K562 (cell line): ENCODE results near the gene SAMD4A. TPM values are rescaled to one million over a fixed set of nuclear protein-coding genes. Genes with fewer than 3 reads are reported as not detected.

Source experiments
- E2F6 ChIP-seq, 2 experiments: IDR thresholded peaks; 2 replicates each; pipeline ENCODE4 v1.6.1; 2011; ENCODE audit warnings: borderline replicate concordance in 1 of 2, control low read depth in 1 of 2, low read depth in 1 of 2, low read length in 1 of 2, mild to moderate bottlenecking in 1 of 2, mixed read lengths in 1 of 2, moderate library complexity in 1 of 2; ENCODE audit not compliant: insufficient read depth in 1 of 2, insufficient read length in 1 of 2, poor library complexity in 1 of 2, severe bottlenecking in 1 of 2; ENCODE audit errors: extremely low read depth in 1 of 2
- FOXJ2 ChIP-seq: fragments of 200-800 bp; sonication (Bioruptor generic); IDR thresholded peaks from 2 replicates; pipeline ENCODE4 v1.6.1; 2016; ENCODE audit warnings: missing genetic modification characterization, missing compliant biosample characterization
- HMBOX1 ChIP-seq: sonication (generic); IDR thresholded peaks from 2 replicates; pipeline ENCODE4 v1.6.1; 2016
- RB1 ChIP-seq: fragments of 450-650 bp; IDR thresholded peaks from 2 replicates; pipeline ENCODE4 v1.6.1; 2017; ENCODE audit warnings: low read depth, mild to moderate bottlenecking
- REST ChIP-seq, 2 experiments: fragments of 450-650 bp; formaldehyde crosslinking in 1 of 2; IDR thresholded peaks; 2 replicates each; pipeline versions ENCODE4 v1.4.0 to v1.6.1; 2014 to 2020; ENCODE audit warnings: mild to moderate bottlenecking in 2 of 2, borderline replicate concordance in 1 of 2, low read depth in 1 of 2
- SMAD2 ChIP-seq: fragments of 150-350 bp; IDR thresholded peaks from 2 replicates; pipeline ENCODE4 v1.6.1; 2014; ENCODE audit warnings: low read depth, mild to moderate bottlenecking, low read length
- polyA plus RNA-seq, 8 experiments: library from polyadenylated mRNA; depleted of rRNA in 4 of 8; stranded (reverse) in 5 of 8; unstranded in 3 of 8; fragments of >200 nt; fragmentation: Nextera tagmentation in 2 of 8; fragmentation: Illumina TruSeq in 1 of 8; extraction: Ambion mirVana in 2 of 8; extraction: Trizol in 1 of 8; gene quantifications; 2 replicates each; pipeline versions ENCODE4 v1.2.1 to v1.2.3, GENCODE V29; 2011 to 2014; ENCODE audit warnings: inconsistent platforms in 1 of 8, missing spikeins in 1 of 8
- total RNA-seq, 7 experiments: library from RNA; depleted of rRNA in 6 of 7; stranded (reverse); fragments of >200 nt in 6 of 7; fragmentation: Illumina TruSeq in 2 of 7; extraction: Trizol in 2 of 7; gene quantifications; 2 replicates each; pipeline versions ENCODE4 v1.2.1 to v1.2.3, GENCODE V29; 2011 to 2021; ENCODE audit warnings: low replicate concordance in 1 of 7
- TF ChIP-seq, protein P1 (sequence below): fragments of 450-650 bp; IDR thresholded peaks from 2 replicates; pipeline ENCODE4 v1.6.1; 2016; ENCODE audit warnings: mild to moderate bottlenecking

Gene SAMD4A
- total and polyA plus RNA-seq, 9 of the 15 experiments (the other 6 are each of a cell fraction or from before 2014, with no cell fraction given), result 0.66 to 6.8 (median 3.3) TPM

GRCh38 chr14:54805445-54806322 is 238.8 kb downstream of the SAMD4A start (continued):
- TF ChIP-seq, protein P1, sequence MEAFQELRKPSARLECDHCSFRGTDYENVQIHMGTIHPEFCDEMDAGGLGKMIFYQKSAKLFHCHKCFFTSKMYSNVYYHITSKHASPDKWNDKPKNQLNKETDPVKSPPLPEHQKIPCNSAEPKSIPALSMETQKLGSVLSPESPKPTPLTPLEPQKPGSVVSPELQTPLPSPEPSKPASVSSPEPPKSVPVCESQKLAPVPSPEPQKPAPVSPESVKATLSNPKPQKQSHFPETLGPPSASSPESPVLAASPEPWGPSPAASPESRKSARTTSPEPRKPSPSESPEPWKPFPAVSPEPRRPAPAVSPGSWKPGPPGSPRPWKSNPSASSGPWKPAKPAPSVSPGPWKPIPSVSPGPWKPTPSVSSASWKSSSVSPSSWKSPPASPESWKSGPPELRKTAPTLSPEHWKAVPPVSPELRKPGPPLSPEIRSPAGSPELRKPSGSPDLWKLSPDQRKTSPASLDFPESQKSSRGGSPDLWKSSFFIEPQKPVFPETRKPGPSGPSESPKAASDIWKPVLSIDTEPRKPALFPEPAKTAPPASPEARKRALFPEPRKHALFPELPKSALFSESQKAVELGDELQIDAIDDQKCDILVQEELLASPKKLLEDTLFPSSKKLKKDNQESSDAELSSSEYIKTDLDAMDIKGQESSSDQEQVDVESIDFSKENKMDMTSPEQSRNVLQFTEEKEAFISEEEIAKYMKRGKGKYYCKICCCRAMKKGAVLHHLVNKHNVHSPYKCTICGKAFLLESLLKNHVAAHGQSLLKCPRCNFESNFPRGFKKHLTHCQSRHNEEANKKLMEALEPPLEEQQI, result no peak
- TF ChIP-seq RB1 (0 out of 2 replicates have a peak, but pooled peaks have one; percentile 40), REST (IDR thresholded peaks at IDR 0.05; ENCODE audit: borderline replicate concordance) (peak; percentile 69; the same call in 1 of the 2 replicates), REST (CRISPR knock-in tag; IDR thresholded peaks at IDR 0.05; ENCODE audit: low read depth) (no peak), SMAD2 (no peak), HMBOX1 (no peak), E2F6 (IDR thresholded peaks at IDR 0.05; ENCODE audit: borderline replicate concordance in 1 of 2, extremely low read depth in 1 of 2, insufficient read depth in 1 of 2, insufficient read length in 1 of 2, low read depth in 1 of 2, low read length in 1 of 2, poor library complexity in 1 of 2, severe bottlenecking in 1 of 2) (peak in 1 of 2 experiments; percentile 9), FOXJ2 (no peak)
